GM12891 (cell line): ENCODE data around the gene SKOR2.
"Not testable (repeated sequence)": the region's sequence is repeated elsewhere in the genome, so short reads cannot be mapped to it uniquely, and the experiment has no call there.

ENCODE experiments used
- DNase-seq: peaks from one replicate; pipeline ENCODE4 v3.0.0; 2011; ENCODE audit warnings: low spot score; ENCODE audit not compliant: insufficient read length
- FAIRE-seq: peaks from 2 replicates; lab custom pipeline; 2011; peaks lifted over from hg19 to GRCh38; lab: Jason Lieb, UNC
- PAX5 ChIP-seq: IDR thresholded peaks from 2 replicates; pipeline ENCODE4 v1.6.1; 2011; ENCODE audit warnings: low read length, moderate library complexity, mild to moderate bottlenecking; ENCODE audit not compliant: insufficient read depth, severe bottlenecking
- POLR2A ChIP-seq: IDR thresholded peaks from 2 replicates; pipeline ENCODE4 v1.6.1; 2011; ENCODE audit warnings: low read depth, low read length, control low read depth
- POLR2AphosphoS5 ChIP-seq: IDR thresholded peaks from 2 replicates; pipeline ENCODE4 v1.6.1; 2011; ENCODE audit warnings: low read depth, low read length, control low read depth
- POU2F2 ChIP-seq: IDR thresholded peaks from 2 replicates; pipeline ENCODE4 v1.6.1; 2011; ENCODE audit warnings: low read depth, mild to moderate bottlenecking, control low read depth, low read length, moderate library complexity
- SPI1 ChIP-seq: IDR thresholded peaks from 2 replicates; pipeline ENCODE4 v1.6.1; 2011; ENCODE audit warnings: low read depth, low read length, control low read depth
- TAF1 ChIP-seq: IDR thresholded peaks from 2 replicates; pipeline ENCODE4 v1.6.1; 2011; ENCODE audit warnings: low read depth, low read length, control low read depth

SKOR2 gene

DNA sequence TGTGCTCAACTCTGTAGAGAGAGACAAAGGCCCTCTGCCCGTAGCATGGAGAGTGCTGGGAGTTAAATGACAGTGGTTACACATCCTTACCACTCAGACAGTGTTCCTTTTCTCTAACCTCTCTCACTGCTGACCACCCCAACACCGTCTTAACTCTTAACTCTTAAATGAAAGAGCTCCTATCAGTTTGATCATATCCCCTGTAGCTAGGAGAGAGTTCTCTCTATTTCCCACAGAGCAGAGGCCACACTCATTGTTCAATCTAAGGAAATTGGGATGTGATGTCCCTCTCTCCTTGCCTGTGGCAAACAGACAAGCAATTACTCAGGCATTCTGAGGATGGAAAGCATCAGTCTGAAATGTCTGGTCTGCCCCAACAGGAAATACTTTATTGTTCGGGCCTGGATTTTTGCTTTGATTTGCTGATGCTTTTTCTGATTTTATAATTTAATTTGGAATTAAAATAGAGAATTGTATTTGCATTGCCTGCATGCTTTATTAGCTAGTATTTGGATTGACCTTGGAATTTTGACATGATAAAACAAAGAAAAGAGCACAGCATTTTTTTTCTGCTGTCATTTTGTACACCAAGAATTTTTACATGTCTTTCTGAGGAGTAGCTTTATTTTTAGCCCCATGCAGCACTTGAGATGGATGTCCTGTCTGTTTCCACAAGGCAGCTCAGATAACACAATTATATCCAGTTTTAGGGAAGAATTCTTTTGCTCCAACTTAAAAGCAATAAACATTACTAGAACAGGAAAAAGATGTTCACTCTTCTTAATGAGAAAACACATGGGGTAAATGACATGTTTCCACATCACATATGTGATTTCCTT lies 47.6 kb downstream of the SKOR2 start:
- DNase-seq (no peak), FAIRE-seq (no peak)
- TF ChIP-seq POU2F2 (no peak), PAX5 (no peak), TAF1 (no peak), POLR2A (no peak), POLR2AphosphoS5 (no peak), SPI1 (no peak)

DNA sequence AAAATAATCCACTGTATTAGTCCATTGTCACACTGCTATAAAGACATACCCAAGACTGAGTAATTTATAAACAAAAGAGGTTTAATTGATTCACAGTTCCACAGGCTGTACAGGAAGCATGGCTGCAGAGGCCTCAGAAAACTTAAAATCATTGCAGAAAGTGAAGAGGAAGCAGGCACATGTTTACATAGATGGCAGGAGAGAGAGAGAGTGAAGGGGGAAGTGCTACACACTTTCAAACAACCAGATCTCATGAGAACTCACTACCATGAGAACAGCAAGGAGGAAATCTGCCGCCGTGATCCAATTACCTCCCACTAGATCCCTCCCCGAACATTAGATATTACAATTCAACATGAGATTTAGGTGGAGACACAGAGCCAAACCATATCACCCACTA lies 55.5 kb downstream of the SKOR2 start:
- FAIRE-seq, DNase-seq: not testable (repeated sequence)

DNA sequence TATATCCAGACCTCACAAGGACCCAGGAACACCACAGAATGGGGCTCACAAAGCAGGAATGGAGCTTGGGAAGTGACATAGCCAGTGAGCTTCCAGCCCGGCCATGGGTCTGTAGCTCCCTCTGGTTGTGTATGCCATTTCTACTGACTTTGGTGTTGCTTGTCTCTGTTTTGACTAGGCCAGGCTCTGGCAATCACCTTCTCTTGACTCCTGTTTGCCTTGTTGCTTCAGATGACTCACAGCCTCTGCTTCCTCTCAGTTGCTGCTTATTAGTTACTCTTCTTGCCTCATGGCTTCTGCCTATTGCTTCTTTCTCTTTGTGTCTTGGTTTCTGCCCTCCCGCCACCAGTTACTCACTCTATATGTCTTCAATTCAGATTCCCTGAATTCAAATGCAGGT lies 59.5 kb downstream of the SKOR2 start:
- no peak for TF ChIP-seq TAF1
- TF ChIP-seq PAX5: no peak
- TF ChIP-seq SPI1: no peak
- no peak for TF ChIP-seq POLR2A
- TF ChIP-seq POU2F2: no peak
- no peak for TF ChIP-seq POLR2AphosphoS5
- no peak for FAIRE-seq

DNA sequence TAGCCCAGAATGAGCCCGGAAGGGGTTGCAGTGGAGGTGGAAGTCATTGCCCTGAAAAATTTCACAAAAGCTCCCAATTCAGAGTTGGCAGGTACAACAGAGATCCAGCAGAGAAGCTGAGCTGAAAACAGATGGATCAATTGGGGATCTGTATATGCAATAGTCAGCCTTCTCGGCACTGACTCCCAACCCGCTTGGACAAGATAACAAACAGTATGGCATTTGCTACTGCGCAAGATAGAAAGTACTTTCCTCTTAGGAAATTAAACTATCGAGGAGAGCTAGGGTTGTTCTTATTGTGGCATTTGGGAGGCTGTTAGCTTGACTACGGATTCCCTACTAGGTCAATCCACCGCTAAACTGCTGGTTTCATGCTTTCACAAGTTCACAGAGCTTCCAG lies 63.7 kb downstream of the SKOR2 start:
- DNase-seq (no peak), FAIRE-seq (no peak)
- no peak for TF ChIP-seq PAX5
- no peak for TF ChIP-seq POLR2AphosphoS5
- TF ChIP-seq POLR2A: no peak
- no peak for TF ChIP-seq POU2F2
- TF ChIP-seq SPI1: no peak
- TF ChIP-seq TAF1: no peak

More for the DNA sequence above, 59.5 kb downstream of the SKOR2 start:
- no peak for DNase-seq

DNA sequence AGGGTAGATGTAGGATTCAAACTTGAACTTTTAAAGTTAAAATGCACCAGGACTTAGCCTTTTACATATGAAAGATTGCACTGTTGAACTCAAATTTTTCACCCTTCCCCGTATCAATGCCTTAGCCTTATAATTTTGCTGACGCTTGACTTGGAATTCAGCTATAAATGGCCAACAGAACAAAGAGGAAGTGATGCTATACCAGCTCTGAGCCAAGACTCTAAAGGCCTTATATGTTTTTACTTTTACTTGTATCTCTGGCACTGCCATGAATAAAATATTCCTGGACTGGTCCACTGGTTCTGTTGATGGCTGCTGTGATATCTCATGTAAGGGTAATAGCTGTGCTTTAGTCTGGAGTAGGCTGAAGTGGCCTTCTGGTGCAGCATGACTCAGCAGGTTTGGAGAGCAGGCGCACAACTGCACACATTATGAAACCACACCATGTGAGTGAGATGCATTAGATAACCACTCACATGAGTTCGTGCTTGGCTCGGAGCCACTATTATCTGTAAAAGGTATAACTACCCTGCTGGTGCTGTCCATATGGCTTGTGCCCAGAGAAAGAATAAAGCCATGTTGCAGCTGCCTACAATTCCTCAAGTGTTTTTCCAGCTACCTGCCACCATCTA lies 66.9 kb downstream of the SKOR2 start:
- no peak for FAIRE-seq
- TF ChIP-seq PAX5: no peak
- no peak for TF ChIP-seq POLR2AphosphoS5
- 0 out of 2 replicates have a peak, but pooled peaks have one; percentile 13 for TF ChIP-seq SPI1
- DNase-seq: no peak

DNA sequence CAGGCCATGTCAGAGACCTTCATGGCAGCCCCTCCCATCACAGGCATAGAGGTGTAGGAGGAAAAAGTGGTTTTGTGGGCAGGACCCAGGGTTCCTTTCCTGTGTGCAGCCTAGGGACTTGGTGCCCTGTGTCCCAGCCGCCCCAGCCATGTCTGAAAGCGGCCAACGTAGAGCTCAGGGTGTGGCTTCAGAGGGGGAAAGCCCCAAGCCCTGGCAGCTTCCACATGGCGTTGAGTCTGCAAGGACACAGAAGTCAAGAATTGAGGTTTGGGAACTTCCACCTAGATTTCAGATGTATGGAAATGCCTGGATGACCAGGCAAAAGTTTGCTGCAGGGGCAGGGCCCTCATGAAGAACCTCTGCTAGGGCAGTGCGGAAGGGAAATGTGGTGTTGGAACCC lies 69.3 kb downstream of the SKOR2 start:
- DNase-seq, FAIRE-seq: not testable (repeated sequence)

DNA sequence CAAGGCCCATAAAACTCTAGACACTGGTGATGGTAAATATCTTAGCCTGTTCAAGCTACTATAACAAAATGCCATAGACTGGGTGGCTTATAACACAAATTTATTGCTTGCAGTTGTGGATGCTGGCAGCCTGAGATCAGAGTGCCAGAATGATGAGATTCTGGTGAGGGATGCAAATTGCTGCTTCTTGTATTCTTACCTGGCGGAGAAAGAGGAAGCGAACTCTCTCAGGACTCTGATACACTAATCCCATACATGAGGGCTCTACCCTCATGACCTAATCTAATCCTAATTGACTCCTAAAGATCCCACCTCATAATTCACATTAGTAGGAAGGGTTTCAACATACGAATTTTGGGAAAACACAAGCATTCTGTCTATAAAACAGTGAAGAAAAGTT lies 70.7 kb downstream of the SKOR2 start:
- DNase-seq (no peak), FAIRE-seq (no peak)
- TF ChIP-seq POU2F2: no peak
- peak; percentile 71 for TF ChIP-seq SPI1
- TF ChIP-seq PAX5: no peak

DNA sequence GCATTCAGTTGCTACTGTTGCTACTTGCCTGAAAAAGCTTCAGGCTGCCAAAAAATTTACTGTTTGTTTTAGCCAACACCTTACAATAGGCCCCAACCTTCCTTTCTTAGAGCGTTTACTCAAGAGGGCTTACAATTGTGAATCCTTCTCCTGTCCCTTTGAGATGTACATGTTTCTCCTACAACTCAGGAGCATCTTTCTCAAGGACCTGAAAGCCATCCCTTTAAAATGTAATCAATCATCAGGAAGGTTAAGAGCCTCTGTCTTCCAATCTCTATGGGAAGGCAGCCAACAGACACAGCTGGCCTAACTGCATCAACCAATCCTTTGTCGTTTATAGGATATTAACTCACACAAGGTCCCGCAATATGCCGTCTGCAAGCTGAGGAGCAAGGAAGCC lies 71.9 kb downstream of the SKOR2 start:
- TF ChIP-seq PAX5 (no peak), SPI1 (no peak), POLR2AphosphoS5 (no peak), POLR2A (no peak), TAF1 (no peak), POU2F2 (no peak)
- DNase-seq: no peak
- FAIRE-seq: no peak

DNA sequence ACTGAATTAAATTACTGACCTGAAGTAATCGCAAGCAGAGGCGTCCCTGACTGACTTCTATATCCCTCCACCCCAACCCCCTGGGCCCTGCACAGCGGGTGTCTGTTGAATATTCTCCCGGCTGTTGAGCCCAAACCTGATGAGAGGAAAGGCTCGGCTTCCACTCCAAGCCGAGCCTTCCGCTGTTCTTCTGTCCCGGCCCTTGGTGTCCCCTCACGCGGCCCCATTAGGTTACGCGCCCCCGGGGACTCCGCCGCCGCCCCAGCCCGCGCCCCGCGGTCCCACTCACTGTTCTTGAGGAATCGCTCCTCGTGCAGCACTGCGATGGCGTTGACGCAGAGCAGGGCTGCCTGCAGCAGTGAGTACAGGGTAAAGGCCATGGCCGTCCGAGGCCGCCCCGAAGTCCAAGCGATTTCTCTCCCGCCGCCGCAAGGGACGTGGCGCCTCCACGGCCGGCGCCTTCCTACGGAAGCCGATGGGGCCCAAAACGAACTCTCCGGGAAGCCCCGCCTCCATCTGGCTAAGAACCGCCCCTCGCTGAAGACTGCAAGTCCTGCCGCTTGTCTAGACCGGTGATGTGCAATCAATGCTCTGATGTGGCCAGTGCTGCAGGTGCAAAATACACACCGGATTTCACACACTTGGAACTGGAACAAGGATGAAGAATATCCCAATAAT lies 75.4 kb downstream of the SKOR2 start, which contains the start of gene IER3IP1:
TSS of gene IER3IP1 (minus strand) at position 467 of the 678 bp plus-strand sequence. CDS start at position 380, 87 bp downstream.
- TF ChIP-seq POLR2AphosphoS5: peak; percentile 52; the same call in 1 of the 2 replicates
- no peak; the same call in 1 of the 2 replicates for TF ChIP-seq TAF1
- TF ChIP-seq SPI1: no peak
- TF ChIP-seq POU2F2: no peak
- no peak for TF ChIP-seq PAX5
- peak; percentile 69 for TF ChIP-seq POLR2A
- DNase-seq (peak; percentile 73), FAIRE-seq (peak; percentile 75)

DNA sequence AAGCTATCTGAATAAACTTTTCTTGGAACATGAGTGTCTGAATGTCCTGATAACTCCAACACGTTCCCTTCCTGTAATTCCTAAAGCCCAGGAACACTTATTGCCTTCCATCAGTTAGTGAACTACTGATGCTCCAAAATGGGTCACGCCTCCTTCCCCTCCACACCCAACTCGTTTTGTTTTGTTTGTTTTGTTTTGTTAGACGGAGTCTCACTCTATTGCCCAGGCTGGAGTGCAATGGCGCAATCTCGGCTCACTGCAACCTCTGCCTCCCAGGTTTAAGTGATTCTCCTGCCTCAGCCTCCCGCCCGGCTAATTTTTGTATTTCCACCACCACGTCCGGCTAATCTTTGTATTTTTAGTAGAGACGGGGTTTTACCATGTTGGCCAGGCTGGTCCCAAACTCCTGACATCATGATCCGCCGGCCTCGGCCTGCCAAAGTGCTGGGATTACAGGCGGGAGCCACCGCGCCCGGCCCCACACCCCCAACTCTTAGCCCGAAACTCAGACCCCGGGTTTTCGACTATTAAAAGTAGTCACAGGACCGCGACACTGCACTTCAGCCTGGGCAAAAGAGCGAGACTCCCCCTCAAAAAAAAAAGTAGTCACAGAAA lies 76.1 kb downstream of the SKOR2 start:
- no peak for DNase-seq

More for the DNA sequence above, 76.1 kb downstream of the SKOR2 start:
- no peak for FAIRE-seq
- TF ChIP-seq POLR2A: no peak
- TF ChIP-seq POU2F2: no peak
- no peak for TF ChIP-seq PAX5
- no peak for TF ChIP-seq TAF1
- TF ChIP-seq POLR2AphosphoS5: no peak
- no peak for TF ChIP-seq SPI1
